HG03108 (cell line): ENCODE measurements around the gene TGM2.

Experiments
- ATAC-seq: cut with Tn5 transposase; IDR thresholded peaks from one replicate; pipeline ENCODE4 v1.9.1; 2021; ENCODE audit warnings: moderate library complexity; ENCODE audit not compliant: unreplicated experiment

Gene TGM2

DNA sequence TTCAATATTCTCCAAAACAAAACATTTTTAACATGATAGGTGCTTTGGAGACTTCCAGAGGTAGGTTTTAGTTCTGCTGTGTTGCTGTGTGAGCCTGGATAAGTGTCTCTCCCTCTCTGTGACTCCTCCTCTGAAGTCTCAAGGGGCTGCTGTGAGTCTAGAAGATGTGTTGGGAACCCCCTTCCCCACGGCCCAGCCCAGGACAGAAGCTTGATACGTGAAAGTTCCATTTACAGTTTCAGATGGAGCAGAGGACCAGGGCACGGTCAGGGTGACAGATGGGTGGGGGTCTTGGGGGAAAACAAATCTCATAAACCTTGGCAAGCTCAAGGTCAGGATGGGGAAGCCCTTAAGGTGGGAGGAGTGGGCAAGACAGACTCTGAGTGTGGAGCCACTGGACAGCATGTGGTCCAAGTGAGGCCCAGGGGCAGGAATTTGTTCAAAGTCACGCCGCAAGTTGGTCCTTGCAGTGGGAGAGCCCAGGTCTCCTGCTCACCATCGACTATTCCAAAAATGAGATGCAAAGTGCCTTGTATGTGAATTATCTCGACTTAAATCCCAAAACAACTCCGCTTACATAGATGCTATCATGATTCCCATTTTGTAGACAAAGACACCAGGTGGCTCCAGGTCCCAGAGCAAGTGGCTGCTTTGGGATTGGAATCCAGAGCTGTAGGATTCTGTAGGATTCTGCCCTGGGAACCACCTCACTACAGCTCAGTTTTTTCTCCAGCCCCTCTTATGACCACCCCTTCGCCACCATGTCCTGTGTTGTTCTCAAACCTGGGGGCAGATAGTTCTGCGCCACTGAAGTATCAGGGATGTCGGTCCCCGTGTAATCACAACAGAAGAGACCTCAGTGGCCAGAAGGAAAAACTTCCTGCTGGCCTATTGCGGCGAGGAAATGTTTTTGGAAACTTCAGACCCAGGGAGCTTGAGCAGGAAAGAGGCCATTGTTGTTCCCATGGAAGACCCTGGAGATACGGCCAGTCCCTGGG lies 1.9 kb downstream of the TGM2 start:
- ATAC-seq, result no peak

DNA sequence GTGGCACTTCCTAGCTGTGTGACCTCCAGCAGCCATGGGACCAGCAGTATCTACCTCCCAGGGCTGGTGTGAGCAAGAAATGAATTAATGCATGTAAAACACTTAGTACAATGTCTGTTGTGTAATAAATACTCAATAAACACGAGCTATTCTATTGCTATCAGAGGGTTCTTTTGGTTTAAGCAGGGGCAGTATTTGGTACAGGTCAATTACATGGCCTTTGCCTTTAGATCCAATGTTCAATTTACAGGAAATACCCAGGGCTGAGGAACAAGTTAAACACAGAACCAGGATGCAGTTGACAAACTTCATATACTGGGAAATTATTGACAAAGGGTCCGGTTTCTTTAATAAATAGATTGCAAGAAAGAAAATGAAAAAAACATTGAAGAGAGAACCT lies 2.9 kb downstream of the TGM2 start:
- no peak for ATAC-seq

DNA sequence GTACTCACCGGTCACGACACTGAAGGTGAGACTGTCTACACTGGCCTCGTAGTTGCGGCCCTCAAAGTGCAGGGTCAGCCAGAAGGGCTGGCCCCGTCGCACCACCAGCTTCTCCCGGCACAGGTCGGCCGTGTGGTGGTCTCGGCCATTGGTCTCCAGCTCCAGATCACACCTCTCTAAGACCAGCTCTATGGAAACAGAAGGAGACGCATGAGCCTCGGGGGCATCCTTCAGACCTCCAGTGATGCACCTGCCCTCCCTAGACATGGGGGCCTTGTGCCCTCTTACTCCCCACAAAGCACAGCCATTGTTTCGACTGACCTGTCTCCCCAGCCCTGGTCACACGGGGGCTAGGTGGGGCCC lies 3.7 kb downstream of the TGM2 start:
- no peak for ATAC-seq

DNA sequence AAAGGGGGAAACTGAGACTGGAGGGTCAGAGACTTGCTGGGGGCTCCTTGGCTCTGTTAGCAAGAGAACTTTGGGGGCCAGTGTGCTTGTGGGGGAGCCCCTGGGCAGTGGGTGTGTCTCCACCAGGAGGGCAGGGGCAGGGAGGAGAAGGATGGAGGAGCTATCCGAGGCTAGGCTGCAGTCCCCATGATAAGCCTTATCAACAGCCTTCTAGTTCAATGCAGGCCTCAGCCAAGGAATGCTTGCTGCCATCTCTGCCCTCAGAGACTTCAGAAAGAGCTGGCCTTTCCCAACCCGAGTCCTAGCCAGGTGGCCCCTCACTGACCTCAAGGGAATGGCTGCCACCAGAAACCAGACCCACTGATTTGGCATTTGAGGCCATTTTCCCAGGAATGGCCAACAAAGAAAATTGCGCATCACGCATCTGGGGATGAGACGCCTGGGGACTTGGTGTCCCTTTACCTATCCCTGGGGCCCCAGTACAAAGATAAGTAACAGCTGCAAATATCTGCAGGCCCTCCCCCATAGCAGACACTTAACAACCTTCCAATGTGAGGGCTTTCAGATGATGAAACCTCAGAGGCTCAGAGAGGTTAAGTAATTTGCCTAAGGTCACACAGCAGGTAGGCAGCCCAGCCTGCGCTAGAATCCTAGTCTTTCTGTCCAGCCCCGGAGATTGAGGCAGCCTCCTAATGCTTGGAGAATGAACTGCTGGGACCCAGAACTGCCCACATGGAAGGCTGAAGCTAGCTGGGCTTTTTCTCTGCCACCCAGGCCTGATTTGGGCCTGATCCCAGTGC lies 4.9 kb downstream of the TGM2 start:
- no peak for ATAC-seq

DNA sequence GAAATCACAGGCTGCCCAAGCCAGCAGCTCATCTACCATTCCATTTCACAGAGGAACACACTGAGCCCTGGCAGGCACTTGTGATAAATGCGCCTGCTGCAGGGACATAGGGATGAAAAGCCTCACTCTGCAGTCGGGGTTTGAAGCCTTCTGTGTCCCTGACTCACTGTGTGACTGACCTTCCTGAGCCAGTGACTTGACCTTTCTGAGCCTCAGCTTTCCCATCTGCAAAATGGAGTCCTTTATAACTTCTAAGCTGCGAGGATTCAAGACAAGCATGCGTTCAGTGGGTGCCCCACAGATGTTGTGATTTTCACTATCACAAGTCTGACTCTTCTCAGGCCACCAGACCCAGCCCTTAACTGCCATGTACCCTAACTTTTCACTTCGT lies 5.5 kb downstream of the TGM2 start:
- no peak for ATAC-seq

DNA sequence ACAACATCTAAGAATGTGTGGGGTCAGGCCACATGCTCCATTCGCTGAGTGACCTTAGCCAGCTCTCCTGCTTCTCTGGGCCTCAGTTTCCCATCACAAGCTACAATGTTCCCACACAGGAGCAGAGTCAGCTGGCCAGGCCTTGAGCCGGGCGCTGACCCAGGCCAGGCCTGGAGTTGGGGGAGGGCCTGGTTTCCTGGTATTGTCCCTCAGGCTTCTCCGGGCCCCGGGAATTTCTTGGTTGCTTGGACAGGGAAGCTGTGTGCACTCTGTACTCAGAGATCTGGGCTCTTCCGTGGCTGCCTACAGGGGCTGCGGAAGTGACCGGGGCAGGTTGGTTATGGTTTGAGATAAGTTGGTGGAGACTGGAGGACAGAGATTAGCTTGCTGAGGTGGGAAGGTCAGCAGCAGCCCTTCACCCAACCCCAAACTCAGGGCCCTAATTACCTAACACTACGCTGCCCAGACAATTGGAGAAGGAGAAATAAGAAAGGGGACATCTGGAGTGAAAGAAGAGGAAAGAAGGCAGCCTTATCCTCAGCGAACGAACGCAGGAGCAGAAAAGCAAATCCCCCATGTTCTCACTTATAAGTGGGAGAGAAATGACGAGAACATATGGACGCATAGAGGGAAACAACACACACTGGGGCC lies 6.2 kb downstream of the TGM2 start:
- no peak for ATAC-seq

DNA sequence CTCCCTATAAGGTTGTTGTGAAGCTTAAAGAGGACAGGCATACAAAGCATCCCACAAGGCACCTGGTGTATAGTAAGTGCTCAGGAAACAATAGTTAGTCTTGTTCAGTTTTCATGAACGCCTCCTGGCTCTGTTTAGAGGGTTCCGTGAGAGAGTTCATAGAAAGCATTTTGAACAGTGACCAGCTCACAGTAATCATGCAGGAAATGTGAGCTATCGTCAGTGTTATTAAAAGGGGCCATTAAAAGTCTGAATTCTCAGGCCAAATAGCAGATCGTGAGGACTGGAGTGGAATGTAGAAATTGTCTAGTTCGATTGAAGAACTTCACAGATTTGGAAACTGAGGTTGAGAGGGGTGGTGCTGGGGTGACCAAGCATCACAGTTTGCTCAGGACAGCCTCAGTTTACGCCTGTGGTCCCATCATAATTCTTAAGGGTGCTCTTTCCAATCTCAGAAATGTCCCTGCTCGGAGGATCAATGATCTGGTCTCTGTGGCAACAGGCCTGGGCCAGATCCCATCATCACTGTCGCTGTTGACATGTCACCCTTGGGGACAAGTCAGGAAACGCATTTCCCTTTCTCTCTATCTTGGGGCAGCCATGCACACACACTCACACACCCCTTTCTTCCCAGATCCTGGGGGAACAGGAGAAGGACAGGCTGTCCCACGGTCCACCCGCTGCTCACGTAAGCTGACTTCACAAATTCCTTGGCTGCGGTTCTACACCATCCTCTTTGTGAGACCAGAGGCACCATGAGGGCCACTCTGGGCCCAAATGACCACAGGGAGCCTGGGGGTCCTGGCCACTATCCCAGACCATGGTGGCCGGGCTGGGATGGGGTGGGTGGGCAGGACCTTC lies 7.2 kb downstream of the TGM2 start:
- no peak for ATAC-seq

DNA sequence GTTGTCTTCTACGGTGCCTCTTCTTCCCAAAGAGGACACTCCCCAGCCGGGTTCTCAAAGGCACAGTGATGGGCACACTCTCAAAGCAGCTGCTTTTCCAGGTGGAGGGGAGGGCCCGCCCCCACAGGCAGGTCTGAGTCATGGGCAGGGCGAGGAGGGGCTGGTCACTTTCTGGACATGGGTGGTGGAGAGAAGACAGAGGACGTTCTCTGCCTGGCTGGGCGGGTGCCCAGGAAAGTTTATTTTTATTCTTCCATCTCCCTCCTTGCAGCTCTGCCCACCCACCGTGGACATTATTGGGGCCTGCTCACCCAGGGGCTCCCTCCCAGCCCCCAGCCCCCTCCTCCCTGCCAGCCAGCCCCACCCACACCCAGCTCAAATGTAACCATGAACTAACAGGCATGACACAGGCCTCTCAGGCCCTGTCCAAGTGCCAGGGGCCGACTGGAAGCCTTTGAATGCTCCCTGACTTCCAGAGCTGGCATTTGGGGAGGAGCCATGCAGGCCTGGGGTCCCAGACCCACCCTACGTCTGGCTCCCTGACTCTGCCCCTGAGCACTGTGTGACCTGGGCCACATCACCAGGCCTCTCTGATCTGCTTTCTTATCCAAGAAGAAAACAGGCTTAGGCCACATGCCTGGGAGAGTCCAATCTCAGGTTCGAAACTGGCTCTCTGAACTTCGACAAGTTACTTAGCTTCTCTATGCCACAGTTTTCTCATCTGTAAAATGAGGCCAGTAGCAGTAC lies 8.0 kb downstream of the TGM2 start:
- no peak for ATAC-seq

DNA sequence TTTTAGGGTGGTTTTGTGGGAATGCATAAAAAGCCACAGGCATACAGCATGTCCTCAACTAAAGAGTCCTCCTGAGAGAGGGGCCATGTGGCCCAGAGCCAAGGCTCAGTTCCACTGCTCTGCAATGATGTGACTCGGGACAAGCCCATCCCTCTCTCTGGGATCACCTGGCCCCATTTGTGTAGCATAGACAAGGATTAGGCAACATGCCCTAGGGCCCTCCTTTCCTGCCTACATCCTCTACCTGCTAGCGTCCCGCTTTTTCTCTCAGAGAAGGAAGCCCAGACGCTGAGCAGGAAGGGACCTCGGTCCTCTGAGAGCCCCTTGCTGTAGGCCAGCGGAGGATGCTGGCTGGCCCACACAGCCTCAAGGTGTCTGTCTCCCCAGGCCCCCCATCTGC lies 8.8 kb downstream of the TGM2 start:
- ATAC-seq, result no peak

DNA sequence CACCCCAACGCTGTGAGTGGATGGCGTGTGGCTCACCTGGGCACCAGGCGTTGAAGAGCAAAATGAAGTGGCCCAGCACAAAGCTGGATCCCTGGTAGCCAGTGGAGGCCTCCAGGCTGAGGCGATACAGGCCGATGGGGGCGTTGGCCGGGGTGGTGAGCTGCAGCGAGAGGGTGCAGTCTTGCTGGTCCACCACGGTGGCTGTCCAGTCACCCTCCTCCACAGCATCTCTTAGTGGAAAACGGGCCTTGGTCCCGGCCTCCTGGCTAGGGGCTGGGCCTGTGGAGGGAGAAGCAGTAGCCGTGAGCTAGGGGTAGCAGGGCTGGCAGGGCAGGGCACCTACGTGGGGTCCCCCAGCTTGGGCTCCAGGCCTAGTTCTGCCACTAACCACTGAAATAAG lies 9.3 kb downstream of the TGM2 start:
- ATAC-seq, result no peak

DNA sequence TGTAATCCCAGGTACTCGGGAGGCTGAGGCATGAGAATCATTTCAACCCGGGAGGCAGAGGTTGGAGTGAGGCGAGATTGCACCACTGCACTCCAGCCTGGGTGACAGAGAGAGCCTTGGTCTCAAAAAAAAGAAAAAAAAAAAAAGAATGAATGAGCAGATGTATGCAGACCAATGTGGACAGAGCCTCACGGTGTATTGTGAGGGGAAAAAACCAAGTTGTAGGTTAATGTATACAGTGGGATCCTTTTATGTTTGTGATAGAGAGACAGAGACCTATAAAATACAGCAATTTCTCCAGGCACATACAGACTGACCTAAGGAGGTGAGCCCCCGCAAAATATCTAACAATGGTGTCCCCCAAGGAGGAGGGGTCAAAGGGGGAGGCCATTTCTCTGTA lies 11.7 kb downstream of the TGM2 start:
- ATAC-seq, result no peak

DNA sequence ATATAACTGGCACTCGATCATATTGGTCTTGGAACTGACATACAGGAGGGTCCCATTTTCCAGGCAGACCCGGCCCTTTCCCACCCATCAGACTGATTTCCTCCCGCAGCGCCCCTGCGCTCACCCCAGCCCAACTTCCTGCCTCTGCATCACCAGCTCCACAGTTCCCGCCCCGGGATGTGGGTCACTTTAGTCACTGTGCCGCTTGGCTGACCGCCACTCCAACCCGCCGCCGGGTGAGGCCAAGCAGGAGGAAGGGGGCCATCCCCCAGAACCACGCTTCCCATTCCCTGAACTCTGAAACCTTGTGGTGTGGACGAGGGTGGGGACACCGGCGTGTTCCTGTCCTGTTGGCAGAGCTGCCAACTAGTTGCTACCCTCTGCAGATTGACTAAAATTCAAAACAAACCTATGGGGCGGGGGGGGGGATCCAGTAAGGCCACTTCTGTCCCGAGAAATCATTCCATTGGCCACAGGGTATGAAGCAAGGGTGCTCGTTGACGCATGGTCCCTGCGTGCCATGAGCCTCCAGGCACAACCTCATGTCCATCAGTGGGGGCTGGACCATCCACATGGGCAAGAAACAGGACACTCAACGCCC lies 12.3 kb downstream of the TGM2 start:
- peak; percentile 56 for ATAC-seq

DNA sequence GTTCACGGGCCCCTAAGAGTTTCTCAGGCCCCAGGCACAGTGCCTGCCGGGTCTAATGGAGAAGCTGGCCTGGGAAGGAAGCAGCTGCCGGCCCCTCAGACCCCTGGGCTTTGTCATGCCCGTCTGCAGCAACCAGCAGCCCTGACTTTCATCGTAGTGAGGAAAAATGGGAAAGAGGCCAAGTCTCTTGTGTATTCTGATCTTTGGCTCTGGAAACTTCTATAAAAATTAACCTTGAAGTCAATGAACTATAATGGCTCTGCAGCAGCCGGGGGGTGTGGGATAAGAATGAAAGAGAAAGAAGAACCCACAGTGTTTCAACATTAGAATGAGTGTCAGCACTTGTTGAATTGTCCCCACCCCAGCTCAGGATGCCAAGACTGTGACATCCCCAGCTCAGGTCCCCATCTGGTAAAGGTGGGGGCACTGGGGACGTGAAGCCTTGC lies 12.9 kb downstream of the TGM2 start:
- ATAC-seq, result peak; percentile 51

DNA sequence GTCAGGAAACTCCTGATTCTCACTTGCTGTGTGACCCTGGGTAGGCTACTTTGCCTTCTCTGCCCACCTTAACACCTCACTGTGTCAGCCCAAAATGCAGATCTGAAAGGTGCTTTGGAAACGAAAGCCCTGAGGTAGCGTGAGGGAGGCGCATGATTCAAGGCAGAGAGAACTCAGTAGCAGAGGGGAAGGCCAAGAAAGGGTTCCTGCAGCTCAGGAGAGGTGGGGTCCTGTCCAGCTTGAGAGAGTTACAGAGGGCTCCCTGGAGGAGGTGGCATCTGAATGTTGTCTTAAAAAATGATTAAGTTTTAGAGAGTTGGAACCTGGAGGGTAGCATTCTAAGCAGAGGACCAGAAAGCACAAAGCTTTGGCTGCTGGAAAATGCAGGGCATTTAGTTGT lies 13.6 kb downstream of the TGM2 start:
- no peak for ATAC-seq

DNA sequence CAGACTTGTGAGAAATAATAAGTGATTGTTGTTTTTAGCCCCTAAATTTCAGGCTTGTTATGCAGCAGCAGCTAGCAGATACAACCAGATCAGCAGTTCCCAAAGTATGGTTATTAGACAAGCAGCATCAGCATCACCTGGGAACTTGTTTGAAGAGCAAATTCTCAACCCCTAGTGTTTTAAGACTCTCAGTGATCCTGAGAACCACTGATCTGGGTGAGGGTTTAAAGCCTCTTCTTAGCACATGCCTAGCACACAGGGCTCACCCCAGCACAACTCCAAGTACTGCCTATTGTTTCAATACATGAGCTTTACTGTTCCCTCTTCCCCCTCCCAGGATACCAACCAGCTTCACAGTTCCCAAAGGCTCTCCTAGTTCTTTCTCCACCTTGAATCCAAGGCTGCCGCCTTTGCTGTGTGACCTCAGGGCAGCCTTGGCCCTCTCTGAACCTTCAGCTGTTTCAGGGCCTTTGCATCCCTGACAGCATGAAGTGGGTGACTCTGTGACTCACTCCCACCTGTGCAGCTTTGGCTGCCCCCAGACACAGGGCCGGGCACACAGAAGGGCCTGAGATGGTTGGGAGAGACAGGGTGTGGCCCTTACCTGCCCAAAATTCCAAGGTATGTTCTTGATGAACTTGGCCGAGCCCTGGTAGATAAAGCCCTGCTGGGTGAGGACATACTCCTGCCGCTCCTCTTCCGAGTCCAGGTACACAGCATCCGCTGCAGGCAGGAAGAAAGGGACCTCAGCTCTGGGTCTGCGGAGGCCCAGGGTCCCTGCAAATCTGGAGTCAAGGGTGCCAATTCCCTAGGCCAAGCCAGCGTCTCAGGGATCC lies 14.5 kb downstream of the TGM2 start:
- no peak for ATAC-seq

DNA sequence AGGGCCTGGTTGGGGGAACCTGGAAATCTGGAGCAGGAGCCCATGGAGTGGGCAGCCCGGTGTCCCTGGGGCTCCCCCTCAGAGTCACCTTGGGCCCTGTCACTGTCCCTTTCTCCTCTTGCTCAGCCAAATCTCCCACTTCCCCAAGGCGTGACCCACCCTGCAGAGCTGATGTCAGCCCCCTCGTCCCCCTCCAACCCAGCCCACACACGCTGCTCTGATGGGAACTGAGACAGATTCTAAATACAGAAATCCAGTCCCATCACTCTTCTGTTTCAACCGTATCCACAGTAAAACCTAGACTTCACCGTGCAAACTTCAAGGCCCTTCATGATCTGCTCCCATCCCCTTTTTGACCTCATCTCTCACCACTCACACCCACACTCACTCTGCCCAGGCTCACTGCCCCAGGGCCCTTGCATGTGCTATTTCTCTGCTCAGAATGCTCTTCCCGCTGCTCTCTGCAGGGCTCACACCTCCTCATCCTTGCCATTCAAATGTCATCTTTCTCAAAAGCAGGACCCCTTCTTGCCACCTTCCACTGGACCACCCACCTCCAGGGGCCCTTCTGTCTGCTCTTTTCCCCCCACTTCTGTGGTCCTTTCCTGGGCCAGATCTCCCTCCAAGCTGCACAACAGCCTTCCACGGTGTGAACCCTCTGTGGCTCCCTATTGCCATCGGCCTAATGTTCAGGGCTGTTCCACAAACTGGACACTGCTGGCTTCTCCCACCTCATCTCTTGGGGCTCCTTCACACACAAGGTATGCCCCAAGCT lies 16.6 kb downstream of the TGM2 start:
- no peak for ATAC-seq

DNA sequence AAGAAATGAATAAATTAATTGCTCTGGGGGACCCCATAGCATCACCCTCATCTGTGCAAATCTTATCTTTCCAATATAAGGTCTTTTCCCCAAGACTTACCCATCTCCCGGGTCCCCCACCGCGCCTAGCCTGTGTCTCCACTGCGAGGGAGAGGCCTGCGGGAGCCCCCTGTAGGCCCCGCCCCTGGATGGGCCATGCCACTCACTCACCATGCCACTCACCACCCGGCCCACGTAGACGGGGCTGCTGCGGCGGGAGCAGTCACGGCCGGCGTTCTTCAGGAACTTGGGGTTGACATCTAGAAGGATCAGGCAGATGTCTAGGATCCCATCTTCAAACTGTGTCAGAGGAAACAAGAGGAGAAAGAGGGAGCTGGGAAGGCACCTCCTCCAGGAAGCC lies 17.3 kb downstream of the TGM2 start:
- no peak for ATAC-seq

DNA sequence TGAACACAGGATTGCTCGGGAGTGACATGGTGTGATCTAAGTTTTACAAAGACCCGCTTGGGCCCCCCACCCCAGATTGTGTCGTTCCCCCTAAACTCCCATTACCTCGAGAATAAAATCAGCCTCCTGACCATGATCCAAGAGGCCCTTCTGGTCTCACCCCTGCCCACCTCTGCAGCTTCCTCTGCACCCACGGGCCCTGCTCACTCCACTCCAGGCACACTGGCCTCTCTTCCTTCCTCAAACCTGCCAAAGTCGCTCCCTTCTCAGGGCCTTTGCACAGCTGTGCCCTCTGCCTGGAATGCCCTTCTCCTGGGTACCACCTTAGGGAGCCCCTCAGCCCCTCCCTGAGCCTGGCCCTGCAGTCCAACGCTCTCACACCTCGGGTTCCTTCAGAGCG lies 17.9 kb downstream of the TGM2 start:
- no peak for ATAC-seq
